HepG2 (cell line): ENCODE data around the gene NUDT1. TPM values are rescaled to one million over a fixed set of nuclear protein-coding genes. Genes with fewer than 3 reads are reported as not detected.

Experiments
- BRD4 ChIP-seq: sonication (generic); formaldehyde crosslinking; IDR thresholded peaks from 2 replicates; pipeline ENCODE4 v1.4.0; 2020; ENCODE audit warnings: missing genetic modification reagents
- CREB3 ChIP-seq: sonication (generic); formaldehyde crosslinking; IDR thresholded peaks from 2 replicates; pipeline ENCODE4 v1.5.0; 2020; ENCODE audit warnings: missing genetic modification reagents
- SMAD1 ChIP-seq: sonication (generic); formaldehyde crosslinking; IDR thresholded peaks from 2 replicates; pipeline ENCODE4 v1.4.0; 2020; ENCODE audit warnings: missing genetic modification reagents, low read depth, mild to moderate bottlenecking, borderline replicate concordance
- TEAD2 ChIP-seq: sonication (generic); formaldehyde crosslinking; IDR thresholded peaks from 2 replicates; pipeline ENCODE4 v1.9.0; 2021; ENCODE audit warnings: missing genetic modification reagents
- ZFP36 ChIP-seq: fragments of 150-350 bp; IDR thresholded peaks from 2 replicates; pipeline ENCODE4 v1.6.1; 2018; ENCODE audit warnings: borderline replicate concordance, low read length, low read depth; ENCODE audit not compliant: partially characterized antibody
- ZNF609 ChIP-seq: sonication (generic); formaldehyde crosslinking; IDR thresholded peaks from 2 replicates; pipeline ENCODE4 v1.4.0; 2020; ENCODE audit warnings: mild to moderate bottlenecking, missing genetic modification reagents, borderline replicate concordance
- ZNF883 ChIP-seq: sonication (generic); formaldehyde crosslinking; IDR thresholded peaks from 2 replicates; pipeline ENCODE4 v1.5.1; 2020; ENCODE audit warnings: mild to moderate bottlenecking, missing genetic modification reagents; ENCODE audit errors: not compliant biosample characterization
- polyA plus RNA-seq, 8 experiments: library from polyadenylated mRNA; depleted of rRNA in 3 of 8; stranded (reverse) in 7 of 8; unstranded in 1 of 8; fragments of >200 nt; fragmentation: Illumina TruSeq in 4 of 8; extraction: Trizol in 4 of 8; gene quantifications; 2 replicates each; pipeline versions ENCODE4 v1.2.1 to v1.2.3, GENCODE V29; 2011 to 2016; ENCODE audit warnings: low read depth in 4 of 8, missing spikeins in 1 of 8, mixed read lengths in 1 of 8; ENCODE audit not compliant: insufficient read depth in 1 of 8
- total RNA-seq, 5 experiments: library from RNA; depleted of rRNA; stranded (reverse); fragments of >200 nt; fragmentation: Illumina TruSeq; extraction: Trizol; gene quantifications; 2 replicates each; pipeline ENCODE4 v1.2.3, GENCODE V29; 2016; ENCODE audit warnings: low read depth in 1 of 5
- TF ChIP-seq, protein P1 (sequence below): sonication (generic); formaldehyde crosslinking; IDR thresholded peaks from 2 replicates; pipeline ENCODE4 v1.8.0; 2022; ENCODE audit warnings: missing genetic modification reagents, low read depth, mild to moderate bottlenecking, borderline replicate concordance
- TF ChIP-seq, protein P2 (sequence below): sonication (generic); formaldehyde crosslinking; conservative IDR thresholded peaks from 2 replicates; pipeline ENCODE4 v1.4.0; 2020; ENCODE audit warnings: missing genetic modification reagents

Gene NUDT1
- total and polyA plus RNA-seq, 2 of the 13 experiments (the other 11 are each of a cell fraction or from before 2014, with no cell fraction given), result 9.1 to 26.8 TPM

DNA sequence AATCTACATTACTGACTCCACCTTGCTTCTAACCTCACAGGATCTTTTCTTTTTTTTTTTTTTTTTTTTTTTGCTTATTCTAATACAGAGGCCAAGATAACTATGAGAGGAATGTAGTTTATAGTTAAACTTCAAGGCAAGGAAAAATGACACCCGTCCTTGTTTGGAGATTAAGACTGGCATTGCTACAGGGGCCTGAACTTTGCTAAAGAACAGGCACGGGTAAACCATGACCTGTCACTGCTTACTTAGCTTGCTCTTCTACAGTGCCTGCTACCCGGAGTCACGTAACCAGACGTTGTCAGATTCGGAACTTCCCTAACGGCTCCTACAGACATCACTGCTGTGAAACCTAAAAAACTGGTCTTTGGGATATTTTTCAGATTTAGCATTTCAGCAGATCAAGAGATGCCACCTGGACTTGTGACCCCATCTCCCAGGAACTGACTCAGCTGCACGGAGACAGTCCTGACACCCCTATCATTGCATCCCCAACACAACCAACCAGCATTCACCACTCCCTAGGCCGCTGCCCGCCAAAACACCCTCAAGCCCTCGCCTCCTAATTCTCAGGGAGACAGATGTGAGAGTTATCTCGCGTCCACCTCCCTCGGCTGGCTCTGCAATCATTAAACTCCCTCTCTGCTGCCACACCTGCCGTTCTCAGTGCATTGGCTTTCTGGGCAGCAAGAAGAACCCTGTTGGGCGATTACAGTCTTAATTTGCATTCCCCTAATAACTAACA, 36.8 kb upstream of the NUDT1 start (continued):
- TF ChIP-seq ZNF609 (CRISPR knock-in tag) (no peak), CREB3 (CRISPR knock-in tag) (no peak), ZNF883 (CRISPR knock-in tag) (no peak), SMAD1 (CRISPR knock-in tag) (no peak), BRD4 (CRISPR knock-in tag) (no peak), ZFP36 (no peak), TEAD2 (no peak)
- TF ChIP-seq, protein P1, sequence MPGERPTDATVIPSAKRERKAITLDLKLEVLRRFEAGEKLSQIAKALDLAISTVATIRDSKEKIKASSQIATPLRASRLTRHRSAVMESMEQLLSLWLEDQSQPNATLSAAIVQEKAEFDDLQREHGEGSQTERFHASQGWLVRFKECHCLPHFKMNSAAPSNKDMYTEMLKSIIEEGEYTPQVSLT (CRISPR knock-in tag), result no peak
- TF ChIP-seq, protein P2, sequence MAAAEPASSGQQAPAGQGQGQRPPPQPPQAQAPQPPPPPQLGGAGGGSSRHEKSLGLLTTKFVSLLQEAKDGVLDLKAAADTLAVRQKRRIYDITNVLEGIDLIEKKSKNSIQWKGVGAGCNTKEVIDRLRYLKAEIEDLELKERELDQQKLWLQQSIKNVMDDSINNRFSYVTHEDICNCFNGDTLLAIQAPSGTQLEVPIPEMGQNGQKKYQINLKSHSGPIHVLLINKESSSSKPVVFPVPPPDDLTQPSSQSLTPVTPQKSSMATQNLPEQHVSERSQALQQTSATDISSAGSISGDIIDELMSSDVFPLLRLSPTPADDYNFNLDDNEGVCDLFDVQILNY (CRISPR knock-in tag), result no peak
